Uterus (tissue), 2 donors: ENCODE results near the gene MSL1.

Experiments
- CTCF ChIP-seq, 4 experiments: fragments of 200-600 bp in 2 of 4; fragments of 450-650 bp in 2 of 4; sonication (generic) in 2 of 4; IDR thresholded peaks; one replicate each; pipeline ENCODE4 v1.5.1; 2016 to 2019; ENCODE audit warnings: antibody characterized with exemption in 4 of 4, mild to moderate bottlenecking in 2 of 4, moderate library complexity in 1 of 4
- POLR2A ChIP-seq, 2 donors: fragments of 450-650 bp; IDR thresholded peaks; one replicate each; pipeline ENCODE4 v1.6.1; 2016; ENCODE audit warnings: antibody characterized with exemption in 2 of 2, mild to moderate bottlenecking in 1 of 2, moderate library complexity in 1 of 2

GRCh38 chr17:40093005-40093579, 28.7 kb upstream of the MSL1 start:
- no peak for TF ChIP-seq CTCF (IDR thresholded peaks at IDR 0.05)
- peak in 1 of 2 donors; percentile 11 for TF ChIP-seq POLR2A (IDR thresholded peaks at IDR 0.05)
